Smooth muscle cell (in vitro differentiated cells): ENCODE data around the gene THAP7. TPM values are rescaled to one million over a fixed set of nuclear protein-coding genes. Genes with fewer than 3 reads are reported as not detected.
"Not testable (repeated sequence)": the region's sequence is repeated elsewhere in the genome, so short reads cannot be mapped to it uniquely, and the experiment has no call there.

Source experiments
- DNase-seq: peaks from one replicate; lab custom pipeline; 2025; ENCODE audit not compliant: unreplicated experiment; lab: John Stamatoyannopoulos, UW
- H2AFZ ChIP-seq: fragments of 200-600 bp; sonication (generic); 2 replicates; pipeline ENCODE4 v1.6.0; 2016; ENCODE audit warnings: antibody characterized with exemption, low read depth, mild to moderate bottlenecking
- H3F3A ChIP-seq: fragments of 200-600 bp; sonication (generic); 2 replicates; pipeline ENCODE4 v1.6.0; 2017; ENCODE audit warnings: antibody characterized with exemption, low read depth
- H3K27ac ChIP-seq: fragments of 200-600 bp; sonication (generic); 2 replicates; pipeline ENCODE4 v1.5.1; 2016; ENCODE audit warnings: low read depth, mild to moderate bottlenecking
- H3K27me3 ChIP-seq: fragments of 200-600 bp; sonication (generic); 2 replicates; pipeline ENCODE4 v1.6.1; 2016; ENCODE audit warnings: low read depth, mild to moderate bottlenecking
- H3K36me3 ChIP-seq: fragments of 200-600 bp; sonication (generic); 2 replicates; pipeline ENCODE4 v1.5.1; 2016; ENCODE audit warnings: low read depth
- H3K4me1 ChIP-seq: fragments of 200-600 bp; sonication (generic); 2 replicates; pipeline ENCODE4 v1.5.1; 2016; ENCODE audit warnings: low read depth
- H3K4me2 ChIP-seq: fragments of 200-600 bp; sonication (generic); 2 replicates; pipeline ENCODE4 v1.6.0; 2016; ENCODE audit warnings: mild to moderate bottlenecking
- H3K4me3 ChIP-seq: fragments of 200-600 bp; sonication (generic); 2 replicates; pipeline ENCODE4 v1.5.1; 2016; ENCODE audit warnings: mild to moderate bottlenecking
- H3K79me2 ChIP-seq: fragments of 200-600 bp; sonication (generic); 2 replicates; pipeline ENCODE4 v1.6.0; 2016; ENCODE audit warnings: low read depth, mild to moderate bottlenecking
- H3K9ac ChIP-seq: fragments of 200-600 bp; sonication (generic); 2 replicates; pipeline ENCODE4 v1.6.0; 2016; ENCODE audit warnings: low read depth
- H3K9me3 ChIP-seq: fragments of 200-600 bp; sonication (generic); replicated peaks from 2 replicates; pipeline ENCODE4 v1.5.1; 2016; ENCODE audit warnings: low read depth
- H4K20me1 ChIP-seq: fragments of 200-600 bp; sonication (generic); 2 replicates; pipeline ENCODE4 v1.6.0; 2016; ENCODE audit warnings: low read depth
- CTCF ChIP-seq: fragments of 200-600 bp; sonication (generic); IDR thresholded peaks from 2 replicates; pipeline ENCODE4 v1.5.1; 2017; ENCODE audit warnings: borderline replicate concordance, mild to moderate bottlenecking, antibody characterized with exemption; ENCODE audit not compliant: insufficient read depth, poor library complexity, severe bottlenecking
- WGBS: methylation state at CpG from one replicate; pipeline ENCODE4 v1.1.7; 2016; ENCODE audit warnings: low lambda C conversion rate; 5-methylcytosine and 5-hydroxymethylcytosine counted together
- polyA plus RNA-seq: library from polyadenylated mRNA; unstranded; fragments of >200 nt; fragmentation: Nextera tagmentation; extraction: Ambion mirVana; gene quantifications from 2 replicates; pipeline ENCODE4 v1.2.1, GENCODE V29; 2016
- total RNA-seq: library from RNA; depleted of rRNA; stranded (reverse); fragments of >200 nt; gene quantifications from 2 replicates; pipeline ENCODE4 v1.2.3, GENCODE V29; 2014

The THAP7 gene
- total and polyA plus RNA-seq, 2 experiments from 2014 or later, result 26.8 to 28.0 TPM

GRCh38 chr22:21010426-21011113, 8.7 kb upstream of the THAP7 start:
- Histone ChIP-seq H3K79me2 (no peaks in the 10 kb centered on the region), H3K9me3 (no peaks in the 10 kb centered on the region), H3K27ac (no peak overlapping the region), H3K27me3 (no peaks in the 10 kb centered on the region), H2AFZ (no peak overlapping the region), H3K36me3 (no peaks in the 10 kb centered on the region), H4K20me1 (no peaks in the 10 kb centered on the region), H3K4me1 (peaks cover 18% of the 10 kb centered on the region), H3K4me3 (no peak overlapping the region), H3F3A (peaks cover 5% of the 10 kb centered on the region), H3K9ac (no peak overlapping the region), H3K4me2 (no peak overlapping the region)
- DNase-seq, result no peak
- 93% methylated on average over 3 of the region's 3 CpGs for WGBS
- no peak for TF ChIP-seq CTCF

GRCh38 chr22:21009638-21010425, 7.9 kb upstream of the THAP7 start:
- no peak overlapping the region for H3K27ac ChIP-seq
- H3K4me1 ChIP-seq, result peaks cover 11% of the 10 kb centered on the region
- no peak for DNase-seq
- H3K36me3 ChIP-seq, result no peaks in the 10 kb centered on the region
- no peaks in the 10 kb centered on the region for H3K27me3 ChIP-seq
- H3K79me2 ChIP-seq, result no peaks in the 10 kb centered on the region
- no peak overlapping the region for H3K4me2 ChIP-seq
- no peak for TF ChIP-seq CTCF
- H4K20me1 ChIP-seq, result no peaks in the 10 kb centered on the region
- no peak overlapping the region for H3K9ac ChIP-seq
- 64% methylated on average over 10 of the region's 10 CpGs for WGBS
- H3K9me3 ChIP-seq, result no peaks in the 10 kb centered on the region
- no peak overlapping the region for H2AFZ ChIP-seq
- peaks cover 5% of the 10 kb centered on the region for H3F3A ChIP-seq
- H3K4me3 ChIP-seq, result no peak overlapping the region

GRCh38 chr22:21009208-21009607, 7.3 kb upstream of the THAP7 start:
- H3K9ac ChIP-seq, H3K27me3 ChIP-seq, H3K4me3 ChIP-seq, H4K20me1 ChIP-seq, DNase-seq, H3K4me2 ChIP-seq, H3K9me3 ChIP-seq, H3F3A ChIP-seq, H3K27ac ChIP-seq, H3K36me3 ChIP-seq, H3K4me1 ChIP-seq, H3K79me2 ChIP-seq, H2AFZ ChIP-seq: not testable (repeated sequence)
- WGBS, result 92% methylated on average over 13 of the region's 13 CpGs

- Histone ChIP-seq H3K4me2 (peak overlapping the region; percentile 97), H3K79me2 (peaks cover 9% of the 10 kb centered on the region), H3F3A (peaks cover 6% of the 10 kb centered on the region), H3K4me3 (no peak overlapping the region), H2AFZ (no peak overlapping the region), H3K36me3 (no peaks in the 10 kb centered on the region), H3K9ac (no peak overlapping the region), H3K27ac (no peak overlapping the region), H3K27me3 (no peaks in the 10 kb centered on the region), H3K4me1 (peaks cover 13% of the 10 kb centered on the region), H4K20me1 (no peaks in the 10 kb centered on the region), H3K9me3 (no peaks in the 10 kb centered on the region)
- WGBS, result 89% methylated on average over 4 of the region's 4 CpGs
- no peak for TF ChIP-seq CTCF
- DNase-seq, result no peak
Measured at GRCh38 chr22:21003782-21004181, 1.9 kb upstream of the THAP7 start.
